Urothelium cell line (cell line): Measurements from ENCODE around the gene HLA-G.

Experiments used
- DNase-seq: peaks from one replicate; pipeline ENCODE4 v3.0.0; 2011; ENCODE audit warnings: low spot score, mixed read lengths
- FAIRE-seq: peaks from 2 replicates; lab custom pipeline; 2011; peaks lifted over from hg19 to GRCh38; lab: Jason Lieb, UNC

The HLA-G gene

DNA sequence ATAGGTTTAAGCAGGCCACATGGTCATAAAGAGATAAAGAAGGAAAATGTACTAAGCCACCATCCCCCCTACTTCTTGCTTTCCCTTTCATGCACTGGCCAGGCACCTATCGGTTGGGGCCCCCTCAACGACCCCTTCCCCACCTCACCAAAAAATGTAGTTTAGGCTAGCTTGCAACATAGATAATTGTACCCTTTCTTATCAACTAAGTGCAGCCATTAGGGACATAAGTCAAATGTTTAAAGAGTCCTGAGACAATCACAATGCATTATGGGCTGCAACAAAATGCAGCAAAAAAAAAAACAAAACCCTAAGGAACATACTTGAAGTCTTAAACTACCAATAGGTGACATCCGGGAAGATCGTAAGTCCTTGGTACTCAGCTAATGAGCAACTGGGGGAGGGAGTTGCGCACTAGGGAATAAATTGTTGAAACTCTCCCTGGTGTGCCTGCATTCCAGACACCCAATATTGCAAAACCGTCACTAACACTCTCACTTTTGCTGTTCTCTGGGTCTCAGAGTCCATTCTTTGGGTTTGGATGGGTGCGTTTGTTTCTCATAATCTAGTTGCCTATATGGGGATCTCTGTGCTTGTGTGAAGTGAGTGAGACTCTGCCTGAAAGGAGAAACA, 12.4 kb upstream of the HLA-G start:
- no peak for DNase-seq
- FAIRE-seq = no peak

GRCh38 chr6:29816030-29816429, 11.6 kb upstream of the HLA-G start:
- FAIRE-seq (no peak), DNase-seq (no peak)

- no peak for FAIRE-seq
- DNase-seq = no peak
Measured at GRCh38 chr6:29818892-29819291, 8.7 kb upstream of the HLA-G start.

- no peak for FAIRE-seq
- no peak for DNase-seq
Measured at GRCh38 chr6:29824144-29824543, 3.5 kb upstream of the HLA-G start.

GRCh38 chr6:29825848-29826247, 1.8 kb upstream of the HLA-G start:
- FAIRE-seq = no peak

GRCh38 chr6:29826271-29826670, 1.4 kb upstream of the HLA-G start:
- FAIRE-seq (no peak), DNase-seq (no peak)

More at GRCh38 chr6:29825848-29826247, 1.8 kb upstream of the HLA-G start:
- no peak for DNase-seq

DNA sequence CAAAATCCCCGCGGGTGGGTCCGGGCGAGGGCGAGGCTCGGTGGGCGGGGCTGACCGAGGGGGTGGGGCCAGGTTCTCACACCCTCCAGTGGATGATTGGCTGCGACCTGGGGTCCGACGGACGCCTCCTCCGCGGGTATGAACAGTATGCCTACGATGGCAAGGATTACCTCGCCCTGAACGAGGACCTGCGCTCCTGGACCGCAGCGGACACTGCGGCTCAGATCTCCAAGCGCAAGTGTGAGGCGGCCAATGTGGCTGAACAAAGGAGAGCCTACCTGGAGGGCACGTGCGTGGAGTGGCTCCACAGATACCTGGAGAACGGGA, 809 bp downstream of the HLA-G start:
- DNase-seq (no peak), FAIRE-seq (no peak)

GRCh38 chr6:29829766-29830165, 2.1 kb downstream of the HLA-G start:
- no peak for DNase-seq
- FAIRE-seq = no peak

DNA sequence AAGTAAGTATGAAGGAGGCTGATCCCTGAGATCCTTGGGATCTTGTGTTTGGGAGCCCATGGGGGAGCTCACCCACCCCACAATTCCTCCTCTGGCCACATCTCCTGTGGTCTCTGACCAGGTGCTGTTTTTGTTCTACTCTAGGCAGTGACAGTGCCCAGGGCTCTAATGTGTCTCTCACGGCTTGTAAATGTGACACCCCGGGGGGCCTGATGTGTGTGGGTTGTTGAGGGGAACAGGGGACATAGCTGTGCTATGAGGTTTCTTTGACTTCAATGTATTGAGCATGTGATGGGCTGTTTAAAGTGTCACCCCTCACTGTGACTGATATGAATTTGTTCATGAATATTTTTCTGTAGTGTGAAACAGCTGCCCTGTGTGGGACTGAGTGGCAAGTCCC, 2.8 kb downstream of the HLA-G start:
- DNase-seq (no peak), FAIRE-seq (no peak)

DNA sequence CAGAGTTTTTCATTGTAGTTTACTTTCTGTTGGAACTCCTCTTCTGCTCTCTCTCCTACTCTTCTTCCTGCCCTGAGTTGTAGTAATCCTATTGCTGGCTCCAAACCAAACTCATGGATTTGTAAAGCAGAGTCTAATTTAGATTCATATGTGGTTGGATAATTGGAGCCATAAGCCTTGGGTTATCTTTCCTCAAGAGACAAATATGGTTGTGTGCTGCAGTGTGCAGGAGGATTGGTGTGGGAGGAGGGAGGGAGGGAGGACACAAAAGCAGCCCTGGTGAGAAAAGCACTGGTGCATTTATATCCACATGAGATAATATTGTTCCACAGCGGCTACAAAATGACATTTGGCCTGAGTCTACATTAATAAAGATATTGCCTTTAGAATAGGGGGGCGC, 4.2 kb downstream of the HLA-G start:
- DNase-seq (no peak), FAIRE-seq (no peak)

- peak; percentile 36 for DNase-seq
Measured at GRCh38 chr6:29834564-29835436, 7.2 kb downstream of the HLA-G start.

DNA sequence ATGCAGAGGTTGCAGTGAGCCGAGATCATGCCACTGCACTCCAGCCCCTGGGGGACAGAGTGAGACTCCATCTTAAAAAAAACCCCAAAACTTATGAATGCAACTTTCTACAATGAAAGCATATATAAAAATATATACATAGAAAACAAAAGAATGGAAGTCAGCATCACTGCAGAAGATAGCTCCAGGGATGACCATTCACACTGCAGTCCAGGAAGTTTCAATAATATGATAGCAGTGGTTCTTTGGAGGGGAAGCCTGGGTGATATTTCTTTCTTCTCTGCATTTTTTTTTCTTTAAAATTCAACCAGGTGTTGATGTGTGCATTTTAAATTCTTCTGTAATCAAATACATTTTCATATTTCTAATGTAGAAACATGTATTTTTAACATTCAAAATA, 12.3 kb downstream of the HLA-G start:
- DNase-seq = no peak
- no peak for FAIRE-seq

More at GRCh38 chr6:29834564-29835436, 7.2 kb downstream of the HLA-G start:
- no peak for FAIRE-seq

GRCh38 chr6:29841030-29841429, 13.4 kb downstream of the HLA-G start:
- FAIRE-seq (no peak), DNase-seq (no peak)

GRCh38 chr6:29845405-29846006, 17.9 kb downstream of the HLA-G start:
- DNase-seq (peak; percentile 18), FAIRE-seq (peak; percentile 27)

- DNase-seq = peak; percentile 74
- FAIRE-seq = peak; percentile 90
Measured at GRCh38 chr6:29847871-29848630, 20.4 kb downstream of the HLA-G start.

DNA sequence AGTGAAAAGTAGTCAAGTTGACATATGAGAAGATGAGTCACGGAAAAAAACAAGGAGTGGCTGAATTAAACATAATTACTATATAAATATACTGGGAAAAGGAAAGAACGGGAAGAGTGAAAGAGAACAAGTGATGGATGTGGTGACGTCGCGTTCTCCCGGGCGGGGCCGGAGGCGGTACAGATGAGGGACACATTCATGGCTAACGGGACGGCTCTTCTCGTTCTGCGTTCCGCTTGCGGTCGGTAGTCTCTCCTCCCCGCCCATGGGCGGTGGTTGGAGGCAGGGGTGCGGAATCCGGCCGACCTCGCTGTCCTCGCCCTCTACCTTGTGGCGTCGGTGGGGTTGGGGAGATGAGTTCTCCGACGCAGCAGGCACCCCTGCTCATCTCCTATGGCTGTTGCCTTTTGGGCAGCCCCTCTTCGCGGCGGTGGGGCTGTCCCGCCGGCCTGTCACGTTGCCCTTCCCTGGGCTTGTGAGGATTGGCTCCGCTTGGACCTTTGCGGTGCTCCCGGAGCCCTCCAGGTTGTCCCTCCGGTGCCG, 22.5 kb downstream of the HLA-G start:
- FAIRE-seq = no peak
- DNase-seq = peak; percentile 35

DNA sequence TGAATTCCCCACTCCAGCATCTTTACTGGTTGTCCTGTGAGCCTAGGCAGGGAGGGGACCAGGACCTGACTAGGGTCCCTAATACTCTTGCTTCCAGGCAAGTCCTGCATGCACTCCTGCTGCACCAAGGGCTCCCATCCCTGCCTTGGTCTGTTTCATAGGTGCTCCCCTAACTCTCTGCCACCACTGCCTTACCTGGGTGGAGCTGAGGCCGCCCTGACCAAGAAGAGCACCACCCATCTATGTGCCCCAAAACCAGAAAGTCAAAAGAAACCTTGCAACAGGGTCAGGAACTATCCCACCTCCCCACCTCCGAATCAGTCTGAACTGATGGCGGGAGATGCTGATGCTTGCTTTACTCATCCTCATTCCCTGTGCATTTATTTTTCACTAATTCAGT, 23.6 kb downstream of the HLA-G start:
- FAIRE-seq = no peak

GRCh38 chr6:29853245-29853644, 25.6 kb downstream of the HLA-G start:
- DNase-seq (no peak), FAIRE-seq (no peak)

More for the DNA sequence above, 23.6 kb downstream of the HLA-G start:
- DNase-seq = no peak

DNA sequence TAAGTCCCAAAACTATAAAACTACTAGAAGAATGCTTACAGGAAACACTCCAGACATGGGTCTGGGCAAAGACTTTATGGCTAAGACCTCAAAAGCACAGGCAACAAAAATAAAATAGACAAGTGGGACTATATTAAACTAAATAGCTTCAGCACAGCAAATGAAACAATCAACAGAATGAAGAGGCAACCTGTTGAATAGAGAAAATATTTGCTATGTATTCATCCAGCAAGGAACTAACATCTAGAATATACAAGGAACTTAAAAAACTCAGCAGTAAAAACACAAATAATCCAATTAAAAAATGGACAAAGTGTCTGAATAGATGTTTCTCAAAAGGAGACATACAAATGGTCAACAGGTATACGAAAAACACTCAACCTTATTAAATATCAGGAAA, 30.4 kb downstream of the HLA-G start:
- FAIRE-seq = no peak
- DNase-seq = no peak

GRCh38 chr6:29861521-29862255, 34.1 kb downstream of the HLA-G start:
- FAIRE-seq (no peak), DNase-seq (no peak)
